Fibroblast of skin of scalp (primary cell): ENCODE data around the gene VOPP1. TPM values are rescaled to one million over a fixed set of nuclear protein-coding genes. Genes with fewer than 3 reads are reported as not detected.
"Not testable (repeated sequence)": the region's sequence is repeated elsewhere in the genome, so short reads cannot be mapped to it uniquely, and the experiment has no call there.

ENCODE experiments used
- DNase-seq: peaks from one replicate; pipeline ENCODE4 v3.0.0-alpha.2; 2013
- polyA plus RNA-seq, 2 experiments: library from polyadenylated mRNA; unstranded; fragments of 120-200 nt; gene quantifications; one replicate each; pipeline ENCODE4 v1.2.1, GENCODE V29; 2013; ENCODE audit not compliant: insufficient read length in 2 of 2

VOPP1 gene, protein sequence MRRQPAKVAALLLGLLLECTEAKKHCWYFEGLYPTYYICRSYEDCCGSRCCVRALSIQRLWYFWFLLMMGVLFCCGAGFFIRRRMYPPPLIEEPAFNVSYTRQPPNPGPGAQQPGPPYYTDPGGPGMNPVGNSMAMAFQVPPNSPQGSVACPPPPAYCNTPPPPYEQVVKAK
- 68.4 TPM for polyA plus RNA-seq (2013, experiment 1 of 2; ENCODE audit: insufficient read length)
- polyA plus RNA-seq (2013, experiment 2 of 2; ENCODE audit: insufficient read length), result 65.3 TPM

DNA sequence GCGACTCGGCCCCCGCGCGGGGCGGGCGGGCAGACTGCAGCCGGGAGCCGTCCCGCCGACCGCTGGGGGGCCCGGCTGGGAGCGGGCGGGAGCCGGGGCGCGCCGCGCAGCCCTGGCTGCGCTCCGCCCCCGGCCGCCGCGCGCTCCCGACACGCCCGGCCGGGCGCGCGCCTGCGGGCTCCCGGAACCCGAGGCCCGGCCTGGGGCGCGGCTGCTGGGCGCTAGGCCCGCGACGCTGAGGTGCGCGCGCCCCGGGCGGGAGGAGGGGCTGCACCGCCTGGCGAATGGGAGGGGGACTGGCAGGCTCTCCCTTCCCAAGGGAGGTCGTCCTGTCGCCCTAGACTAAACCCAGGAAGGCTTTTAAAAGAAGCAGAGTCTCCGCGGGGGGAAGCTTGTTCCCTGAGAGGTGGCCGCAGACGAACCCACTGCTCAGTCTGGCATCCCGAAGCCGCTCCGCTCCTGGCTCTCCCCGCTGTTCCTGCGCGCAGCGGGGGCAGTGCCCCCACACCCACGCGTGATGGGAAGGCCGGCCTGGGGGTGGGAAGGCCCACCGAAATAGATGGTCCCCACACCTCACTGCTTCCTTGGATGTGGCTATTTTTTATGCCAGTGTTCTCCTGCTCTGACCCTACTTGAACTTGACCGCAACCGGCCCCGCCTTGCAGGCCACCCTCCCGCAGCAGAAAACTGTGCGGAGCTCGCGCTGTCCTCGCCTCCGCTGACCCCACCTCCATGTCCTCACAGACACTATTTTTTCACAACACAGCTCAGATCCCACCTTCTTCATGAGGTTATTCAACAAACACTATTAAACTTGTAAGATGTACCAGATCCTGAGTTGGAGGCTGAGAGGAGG is at the start of gene VOPP1:
TSS of gene VOPP1 (minus strand) at position 125 of the 856 bp plus-strand sequence. CDS start 178 bp downstream, outside the sequence.
- peak; percentile 84 for DNase-seq

DNA sequence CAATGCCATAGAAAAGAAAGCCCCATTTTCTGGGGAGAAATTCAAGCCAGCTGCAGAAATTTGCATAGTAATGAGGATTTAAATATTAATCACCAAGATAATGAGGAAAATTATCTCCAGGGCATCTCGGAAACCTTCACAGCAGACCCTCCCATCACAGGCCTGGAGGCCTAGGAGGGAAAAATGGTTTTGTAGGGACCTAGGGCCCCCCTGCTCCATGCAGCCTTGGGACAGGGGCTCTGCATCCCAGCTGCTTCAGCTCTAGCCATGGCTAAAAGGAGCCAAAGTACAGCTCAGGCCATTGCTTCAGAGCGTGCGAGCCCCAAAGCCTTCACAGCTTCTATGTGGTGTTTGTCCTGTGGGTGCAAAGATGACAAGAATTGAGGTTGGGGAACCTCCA is 46.6 kb upstream of the VOPP1 start:
- DNase-seq, result no peak

DNA sequence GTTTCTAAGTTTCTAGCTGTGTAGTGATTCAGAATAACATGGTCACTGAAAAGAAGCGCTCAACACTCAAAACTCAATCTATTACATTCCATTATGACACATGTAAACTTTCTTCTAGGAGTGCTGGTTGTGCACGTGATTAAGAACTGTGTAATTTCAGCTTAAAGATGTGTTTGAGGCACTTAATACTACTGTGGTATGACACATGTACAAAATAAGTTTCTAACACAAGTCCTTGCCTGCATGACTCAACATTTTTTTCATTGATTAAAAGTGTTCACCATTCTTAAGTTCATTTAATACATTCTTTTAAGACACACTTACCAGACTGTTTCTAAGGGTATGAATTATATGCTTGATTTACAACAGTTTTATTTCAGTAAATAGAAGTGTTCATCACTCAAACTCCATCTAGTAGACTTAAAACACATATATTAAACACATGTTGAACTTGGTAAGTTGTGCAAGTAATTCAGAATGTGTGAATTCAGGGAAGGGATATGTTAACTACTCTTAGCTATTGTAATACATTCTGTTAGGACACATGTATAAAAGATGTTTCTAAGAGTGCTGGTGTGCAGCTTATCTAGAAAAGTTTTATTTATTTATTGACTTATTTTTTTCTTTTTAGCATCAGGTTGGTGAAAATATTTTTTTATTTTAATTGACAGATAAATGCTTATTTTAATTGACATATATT is 42.2 kb upstream of the VOPP1 start:
- not testable (repeated sequence) for DNase-seq

DNA sequence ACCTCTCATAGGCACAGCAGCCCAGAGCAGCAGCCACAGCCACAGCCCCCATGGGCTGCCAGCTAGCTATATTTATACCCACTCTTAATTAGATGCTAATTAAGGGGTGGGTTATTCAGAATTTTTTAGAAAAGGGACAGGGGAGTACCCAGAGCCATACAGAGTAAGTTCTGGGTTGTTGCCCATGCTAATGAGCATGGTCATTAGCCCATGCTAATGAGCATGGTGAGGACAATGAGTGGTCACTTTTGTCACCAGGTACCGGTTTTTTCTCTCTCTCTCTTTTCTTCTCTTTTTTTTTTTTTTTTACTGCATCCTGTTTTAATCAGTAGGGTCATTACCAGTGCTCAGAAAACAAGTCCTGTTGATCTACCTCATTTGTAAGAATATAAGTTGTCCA is 37.4 kb upstream of the VOPP1 start:
- not testable (repeated sequence) for DNase-seq

DNA sequence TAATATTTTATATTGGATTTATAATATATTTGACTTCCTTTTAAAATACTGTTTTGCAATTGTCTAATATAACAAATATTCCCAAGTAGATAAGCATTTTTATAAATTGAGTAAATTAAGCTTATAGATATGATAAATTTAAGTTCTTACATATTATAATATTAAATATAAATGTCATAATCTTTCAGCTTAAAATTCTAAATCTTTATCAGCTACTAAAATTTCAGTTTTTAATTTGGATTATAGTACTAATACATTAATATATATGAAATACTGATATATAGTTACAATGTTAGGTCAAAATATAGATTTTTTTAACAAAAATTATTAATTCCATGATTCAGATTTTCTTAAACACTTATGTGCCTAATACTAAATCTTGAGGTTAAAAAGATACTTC is 33.4 kb upstream of the VOPP1 start:
- DNase-seq, result not testable (repeated sequence)

GRCh38 chr7:55597944-55598499 is 25.7 kb upstream of the VOPP1 start:
- DNase-seq, result peak; percentile 21

DNA sequence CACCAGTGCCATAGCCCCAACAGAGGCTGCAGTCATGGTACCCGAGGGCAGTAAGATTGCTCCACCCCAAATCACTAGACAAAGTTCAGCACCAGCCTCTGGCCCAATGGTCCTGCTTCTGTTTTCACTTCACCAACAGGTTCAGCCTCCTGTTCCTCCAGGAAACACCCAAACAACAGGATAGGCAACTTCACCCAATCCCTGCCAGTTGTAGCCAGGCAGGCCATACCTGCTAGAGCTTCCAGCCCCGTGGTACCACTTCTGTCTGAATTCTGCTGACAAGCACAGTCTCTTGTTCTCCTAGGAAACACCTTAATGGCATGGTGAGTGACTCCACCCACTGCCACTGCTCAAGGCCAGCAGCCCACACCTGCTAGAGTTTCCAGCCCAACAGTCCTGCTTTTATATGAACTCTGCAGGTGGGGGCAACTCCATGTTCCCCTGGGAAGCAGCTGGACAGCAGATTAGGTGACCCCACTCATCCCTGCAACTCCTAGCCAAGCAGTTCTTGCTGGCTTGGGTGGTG is 25.0 kb upstream of the VOPP1 start:
- not testable (repeated sequence) for DNase-seq

DNA sequence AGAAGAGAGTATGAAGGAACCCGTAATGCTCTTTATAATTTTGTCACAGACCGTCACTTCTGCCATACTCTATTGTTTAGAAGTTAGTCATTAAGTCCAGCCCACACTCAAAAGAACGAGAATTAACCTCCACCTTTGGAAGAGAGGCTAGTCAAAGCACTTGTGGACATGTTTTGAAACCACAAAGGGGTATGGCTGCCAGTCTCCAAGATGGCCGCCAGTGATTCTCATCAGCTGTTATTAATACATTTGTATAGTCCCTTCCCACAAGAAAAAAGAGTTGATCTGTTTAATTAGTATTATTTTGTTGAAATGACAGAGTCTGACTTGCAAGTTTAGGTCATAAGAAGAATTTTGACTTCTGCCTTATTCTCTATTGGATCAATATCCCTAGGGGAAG is 23.2 kb upstream of the VOPP1 start:
- no peak for DNase-seq

DNA sequence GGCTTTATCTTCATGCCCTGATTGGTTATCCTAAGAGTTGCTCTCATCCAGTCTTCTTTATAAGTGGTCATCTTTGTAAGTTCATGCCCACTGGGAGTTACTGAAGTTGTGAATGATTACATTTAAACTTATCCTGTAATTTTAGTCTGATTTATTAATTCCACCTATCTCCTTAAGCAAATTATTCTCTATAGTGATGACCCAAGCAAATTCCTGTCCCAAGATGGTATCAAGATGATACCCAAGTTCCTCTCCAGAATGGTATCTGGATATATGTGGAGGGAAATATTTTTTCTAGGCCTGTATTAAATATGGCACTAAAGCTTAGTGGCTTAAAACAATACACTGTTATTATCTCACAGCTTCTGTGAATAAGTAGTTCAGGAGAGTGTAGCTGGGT is 22.6 kb upstream of the VOPP1 start:
- no peak for DNase-seq

DNA sequence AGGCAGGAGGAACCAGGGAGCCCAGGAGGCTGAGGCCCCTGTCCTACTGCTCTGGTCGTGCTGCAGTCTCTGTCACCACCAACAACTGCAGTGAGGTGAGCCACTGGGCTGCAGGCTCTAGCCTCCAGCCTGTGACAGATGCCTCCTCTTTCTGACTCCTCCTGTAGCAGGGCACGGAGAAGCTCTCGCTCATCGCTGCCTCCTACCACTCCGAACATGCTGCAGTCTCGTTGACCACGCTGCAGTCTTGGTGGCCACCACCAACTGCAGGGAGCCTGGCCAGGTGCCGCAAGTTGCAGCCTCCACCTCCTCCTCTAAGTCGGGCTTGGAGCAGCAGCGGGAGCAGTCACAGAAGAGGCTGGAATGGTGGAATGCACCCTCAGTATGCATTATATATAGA is 22.1 kb upstream of the VOPP1 start:
- DNase-seq, result no peak

- DNase-seq, result peak; percentile 38
Measured at GRCh38 chr7:55593515-55594318, 21.4 kb upstream of the VOPP1 start.

- DNase-seq, result no peak
Measured at GRCh38 chr7:55593172-55593514, 20.8 kb upstream of the VOPP1 start.

- DNase-seq, result no peak
Measured at GRCh38 chr7:55592492-55592891, 20.2 kb upstream of the VOPP1 start.

DNA sequence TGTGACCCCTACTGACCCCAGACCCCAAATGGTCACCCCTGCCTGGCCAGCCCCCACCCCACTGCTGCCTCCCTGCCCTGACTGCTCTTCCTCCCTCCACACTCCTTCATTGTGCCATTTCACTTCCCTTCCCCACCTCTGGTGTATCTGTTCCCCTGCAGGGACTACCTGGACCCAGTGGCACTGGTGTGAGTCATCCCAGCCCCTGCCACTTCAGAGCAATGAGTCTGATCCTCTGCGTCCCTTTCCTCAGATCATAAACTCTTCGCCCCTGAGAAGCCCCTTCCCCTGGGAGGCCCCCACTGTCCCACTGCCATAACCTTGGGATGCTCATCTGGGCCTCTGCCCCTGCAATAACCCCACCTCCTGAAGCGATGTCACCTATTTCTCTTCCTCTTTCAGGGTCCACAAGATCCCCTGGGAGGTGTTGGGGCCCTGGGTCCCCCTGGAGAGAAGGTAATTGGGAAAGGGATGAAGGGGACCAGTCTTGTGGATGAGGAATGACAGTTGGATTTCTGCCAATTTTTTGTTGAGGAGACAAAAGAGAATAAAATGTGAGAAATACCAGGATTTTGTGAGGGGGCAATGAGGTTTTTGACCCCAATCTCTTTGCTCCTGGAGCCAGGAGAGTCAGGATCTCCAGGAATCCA is 19.1 kb upstream of the VOPP1 start:
- no peak for DNase-seq

GRCh38 chr7:55590517-55591281 is 18.4 kb upstream of the VOPP1 start:
- no peak for DNase-seq

DNA sequence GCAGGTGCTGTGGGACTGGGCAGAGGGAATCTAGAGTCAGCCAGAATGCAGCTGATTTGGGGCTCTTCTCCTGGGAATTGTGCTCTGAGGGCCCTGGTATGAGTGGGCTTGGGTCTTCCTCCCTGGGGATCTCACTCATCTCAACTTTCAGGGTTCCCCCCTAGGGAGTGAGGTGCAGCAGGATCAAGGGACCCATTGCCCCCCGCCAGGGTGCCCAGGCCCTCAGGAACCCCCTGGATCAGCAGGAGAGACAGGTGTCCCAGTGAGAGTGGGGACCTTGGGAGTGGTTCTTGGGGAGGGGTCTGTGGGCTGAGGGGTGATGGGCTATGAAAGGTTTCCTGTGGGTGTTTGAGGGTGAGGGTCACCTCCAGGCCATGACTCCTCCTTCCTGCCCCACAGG is 17.6 kb upstream of the VOPP1 start:
- no peak for DNase-seq

DNA sequence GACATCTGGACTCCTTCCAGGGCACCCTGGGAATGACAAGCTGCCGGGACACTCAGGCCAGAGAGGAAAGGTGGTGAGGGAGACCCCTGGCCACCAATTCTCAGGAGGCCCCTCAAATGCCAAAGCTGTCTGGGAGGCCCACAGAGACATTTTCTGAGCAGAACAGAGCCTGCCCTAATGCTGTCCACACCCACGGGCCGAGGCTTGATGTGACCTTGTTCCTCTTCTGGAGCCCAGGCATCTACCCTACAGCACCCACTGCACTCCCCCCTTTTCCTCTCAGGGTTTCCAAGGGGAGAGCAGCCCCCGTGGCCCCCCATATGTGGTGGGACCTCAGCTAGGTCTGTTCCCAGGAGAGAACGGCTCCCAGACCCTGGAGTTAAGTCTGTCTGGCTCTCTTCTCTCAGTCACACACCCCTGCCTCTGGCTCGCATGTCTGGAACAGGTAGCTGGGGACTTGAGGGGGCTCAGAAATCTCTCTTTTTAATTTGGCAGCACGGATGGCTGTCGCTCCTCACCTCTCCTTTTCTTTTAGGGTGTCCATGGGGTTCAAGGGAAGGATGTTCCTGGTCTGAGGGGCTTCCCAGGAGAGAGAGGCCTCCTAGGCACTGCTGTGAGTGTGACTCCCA is 16.8 kb upstream of the VOPP1 start:
- DNase-seq, result no peak

- no peak for DNase-seq
Measured at GRCh38 chr7:55588379-55588699, 16.0 kb upstream of the VOPP1 start.

DNA sequence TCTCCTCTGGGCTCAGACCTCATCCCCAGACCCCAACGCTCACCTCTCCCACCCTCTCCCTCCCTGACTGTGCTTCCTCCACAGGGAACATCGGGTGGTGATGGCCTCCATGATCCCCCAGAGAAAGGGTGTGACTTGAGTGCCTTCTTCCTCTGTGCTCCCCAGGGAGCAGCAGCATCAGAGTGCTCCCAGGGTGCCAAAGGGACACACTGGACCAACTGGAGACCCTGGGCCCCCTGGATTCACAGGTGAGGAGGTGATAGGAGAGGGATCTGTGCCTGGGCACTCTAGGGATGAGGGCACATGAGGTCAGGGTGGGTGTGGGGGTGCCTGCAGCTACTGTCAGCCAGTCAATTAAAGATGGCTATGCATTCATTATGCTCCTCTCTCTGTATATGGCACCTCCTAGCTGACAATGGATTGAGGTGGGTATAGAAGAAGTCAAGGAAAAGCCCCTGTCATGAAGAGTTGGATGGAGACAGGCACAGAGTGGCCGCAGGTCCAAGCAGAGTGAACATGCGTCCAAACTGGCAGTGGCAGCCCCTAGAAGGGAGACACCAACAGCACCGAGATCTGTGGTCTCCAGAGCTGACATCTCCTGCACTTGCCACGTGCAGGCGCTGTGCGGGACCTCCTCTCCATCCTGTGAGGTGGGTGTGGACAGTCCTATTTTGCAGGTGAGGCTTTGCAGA is 15.5 kb upstream of the VOPP1 start:
- no peak for DNase-seq

DNA sequence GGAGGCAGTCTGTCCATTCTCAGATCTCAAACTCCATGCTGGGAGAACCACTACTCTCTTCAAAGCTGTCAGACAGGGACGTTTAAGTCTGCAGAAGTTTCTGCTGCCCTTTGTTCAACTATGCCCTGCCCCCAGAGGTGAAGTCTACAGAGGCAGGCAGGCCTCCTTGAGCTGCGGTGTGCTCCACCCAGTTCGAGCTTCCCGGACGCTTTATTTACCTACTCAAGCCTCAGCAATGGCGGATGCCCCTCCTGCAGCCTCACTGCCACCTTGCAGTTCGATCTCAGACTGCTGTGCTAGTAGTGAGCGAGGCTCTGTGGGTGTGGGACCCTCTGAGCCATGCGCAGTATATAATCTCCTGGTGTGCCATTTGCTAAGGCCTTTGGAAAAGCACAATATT is 10.4 kb upstream of the VOPP1 start:
- DNase-seq, result not testable (repeated sequence)
